HL-60 (cell line): Measurements from ENCODE around the gene PRTN3.

Experiments
- CTCF ChIP-seq: IDR thresholded peaks from one replicate; pipeline ENCODE4 v1.5.1; 2011; ENCODE audit warnings: low read length, control low read depth, inconsistent platforms; ENCODE audit not compliant: insufficient read depth
- REST ChIP-seq: IDR thresholded peaks from 2 replicates; pipeline ENCODE4 v1.6.1; 2012; ENCODE audit warnings: low read depth; ENCODE audit not compliant: insufficient replicate concordance
- SPI1 ChIP-seq: IDR thresholded peaks from 2 replicates; pipeline ENCODE4 v1.6.1; 2012; ENCODE audit warnings: low read depth, mild to moderate bottlenecking, borderline replicate concordance

- TF ChIP-seq CTCF (no peak), SPI1 (no peak), REST (no peak)
Observed at GRCh38 chr19:821825-822503, 18.8 kb upstream of the PRTN3 start, which contains the start of gene PLPPR3.
